PC-9 (cell line): ENCODE results near the gene PCNP.

Experiments used
- CTCF ChIP-seq: fragments of 200-600 bp; sonication (generic); conservative IDR thresholded peaks from 2 replicates; pipeline ENCODE4 v1.6.1; 2017; ENCODE audit warnings: mixed run types, antibody characterized with exemption, mild to moderate bottlenecking, moderate library complexity
- EZH2 ChIP-seq: fragments of 200-600 bp; sonication (generic); IDR thresholded peaks from 2 replicates; pipeline ENCODE4 v1.8.0; 2017; ENCODE audit warnings: antibody characterized with exemption, low read depth

- no peak for TF ChIP-seq CTCF
- TF ChIP-seq EZH2 = no peak
These were observed 24.5 kb upstream of the PCNP start for GRCh38 chr3:101549473-101549872.
